ENCODE results near the gene SLC15A5. TPM values are rescaled to one million over a fixed set of nuclear protein-coding genes. Genes with fewer than 3 reads are reported as not detected.
A peak's percentile ranks its signal among the peaks of the same experiment; 100 is the strongest.

Gene SLC15A5
- polyA plus RNA-seq, 1 of the 3 experiments (the other 2 are of a cell fraction): not detected

DNA sequence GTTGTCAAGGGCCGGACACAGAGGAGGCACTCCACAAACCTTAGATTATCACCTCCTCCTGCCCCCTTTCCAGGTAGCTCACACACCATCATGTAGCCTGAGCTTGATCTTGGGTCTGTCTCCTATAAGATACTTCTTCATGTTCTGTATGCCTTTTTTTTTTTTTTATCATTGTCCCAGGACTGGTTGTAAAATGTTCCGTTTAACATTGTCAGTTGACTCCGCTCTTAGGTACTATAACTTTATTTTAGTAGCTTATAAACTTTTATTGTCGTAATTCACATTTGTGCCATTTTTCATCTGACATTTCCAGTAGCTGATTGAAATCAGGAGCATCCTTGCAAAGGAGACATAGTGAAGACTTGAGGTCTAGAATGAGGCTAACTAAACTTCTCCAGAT lies 79.9 kb downstream of the SLC15A5 start:
- 9% methylated on average over 4 of the region's 4 CpGs for WGBS (ENCODE audit: low lambda C conversion rate)
- Histone ChIP-seq H3K79me2 (ENCODE audit: insufficient read depth) (no peaks in the 10 kb centered on the region), H3K27me3 (ENCODE audit: insufficient read depth) (no peaks in the 10 kb centered on the region), H2AFZ (ENCODE audit: low read depth) (no peak overlapping the region), H3K4me2 (no peak overlapping the region), H3K9ac (no peak overlapping the region), H3K36me3 (replicated peaks in 1 of 2; ENCODE audit: control insufficient read depth in 1 of 2, insufficient read depth in 2 of 2, low read length in 1 of 2) (no peaks in the 10 kb centered on the region), H3K9me3 (no peaks in the 10 kb centered on the region), H3F3A (replicated peaks; ENCODE audit: insufficient read depth) (no peaks in the 10 kb centered on the region), H3K4me1 (ENCODE audit: control insufficient read depth in 1 of 2, insufficient read depth in 2 of 2, low read depth in 1 of 2, low read length in 1 of 2) (no peaks in the 10 kb centered on the region), H3K9me2 (0 out of 2 replicates have a peak, but pooled peaks cover 4% of the 10 kb centered on the region), H3K4me3 (ENCODE audit: low read depth in 2 of 2, low read length in 1 of 2) (no peak overlapping the region), H3K27ac (ENCODE audit: low read depth in 2 of 2, low read length in 1 of 2) (no peak overlapping the region), H4K20me1 (ENCODE audit: insufficient read depth) (no peaks in the 10 kb centered on the region)
- ChIA-PET CTCF (no interaction called here), POLR2A (no interaction called here)
- TF ChIP-seq EP300 (IDR thresholded peaks at IDR 0.05; ENCODE audit: borderline replicate concordance in 1 of 2, low read depth in 1 of 2, low read length in 1 of 2) (no peak), JUND (IDR thresholded peaks at IDR 0.05) (no peak), MXI1 (IDR thresholded peaks at IDR 0.05; ENCODE audit: low read depth, low read length) (no peak)
- no peak for DNase-seq

- CTCF ChIA-PET: no interaction called here
Observed at GRCh38 chr12:16189849-16190248, 87.6 kb downstream of the SLC15A5 start.

DNA sequence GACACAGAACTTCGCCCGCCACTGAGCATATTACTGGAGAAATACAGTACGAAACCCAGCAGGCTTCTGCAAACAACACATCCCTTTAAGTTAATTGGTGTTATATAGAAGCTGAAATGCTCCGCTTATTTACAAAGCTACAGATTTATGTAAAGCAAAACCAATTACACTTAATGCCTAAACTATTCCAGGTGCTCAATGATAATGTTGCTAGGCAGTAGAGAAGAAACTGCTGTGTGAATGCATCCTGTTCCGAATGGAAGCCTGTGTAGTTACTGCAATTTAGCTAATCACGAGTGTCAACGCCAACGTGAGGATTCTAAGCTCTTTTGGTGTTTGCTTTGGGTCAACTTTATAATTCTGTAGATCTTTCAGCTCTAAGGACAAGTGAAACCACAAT lies 89.8 kb downstream of the SLC15A5 start:
- CTCF ChIA-PET: interaction anchor here (1.2 kb wide), 1 partner anchor 22 kb away, joined by 3 read pairs; no protein-coding TSS in a partner anchor
- Histone ChIP-seq H3K4me2 (no peak overlapping the region), H3K79me2 (ENCODE audit: insufficient read depth) (no peaks in the 10 kb centered on the region), H3F3A (replicated peaks; ENCODE audit: insufficient read depth) (no peaks in the 10 kb centered on the region), H3K36me3 (replicated peaks in 1 of 2; ENCODE audit: control insufficient read depth in 1 of 2, insufficient read depth in 2 of 2, low read length in 1 of 2) (no peaks in the 10 kb centered on the region), H3K4me1 (ENCODE audit: control insufficient read depth in 1 of 2, insufficient read depth in 2 of 2, low read depth in 1 of 2, low read length in 1 of 2) (no peaks in the 10 kb centered on the region), H3K9ac (no peak overlapping the region), H4K20me1 (ENCODE audit: insufficient read depth) (no peaks in the 10 kb centered on the region), H3K9me3 (no peaks in the 10 kb centered on the region), H3K27ac (ENCODE audit: low read depth in 2 of 2, low read length in 1 of 2) (no peak overlapping the region), H3K9me2 (no peaks in the 10 kb centered on the region; the same call in 1 of the 2 replicates), H3K27me3 (ENCODE audit: insufficient read depth) (no peaks in the 10 kb centered on the region; the same call in 1 of the 2 replicates), H3K4me3 (ENCODE audit: low read depth in 2 of 2, low read length in 1 of 2) (no peak overlapping the region), H2AFZ (ENCODE audit: low read depth) (no peak overlapping the region)
- DNase-seq: no peak
- TF ChIP-seq RAD21 (IDR thresholded peaks at IDR 0.05; ENCODE audit: low read length) (no peak), EZH2phosphoT487 (IDR thresholded peaks at IDR 0.05; ENCODE audit: borderline replicate concordance, low read depth) (no peak), FOSL2 (IDR thresholded peaks at IDR 0.05; ENCODE audit: borderline replicate concordance, low read depth) (no peak)
- WGBS (ENCODE audit: low lambda C conversion rate): 11% methylated on average over 8 of the region's 8 CpGs
- POLR2A ChIA-PET: no interaction called here

More at GRCh38 chr12:16189849-16190248, 87.6 kb downstream of the SLC15A5 start:
- no peak overlapping the region for H3K4me3 ChIP-seq (ENCODE audit: low read depth in 2 of 2, low read length in 1 of 2)
- WGBS (ENCODE audit: low lambda C conversion rate): 3% methylated on average over 5 of the region's 5 CpGs
- no peaks in the 10 kb centered on the region for H3K4me1 ChIP-seq (ENCODE audit: control insufficient read depth in 1 of 2, insufficient read depth in 2 of 2, low read depth in 1 of 2, low read length in 1 of 2)
- no peaks in the 10 kb centered on the region; the same call in 1 of the 2 replicates for H3K27me3 ChIP-seq (ENCODE audit: insufficient read depth)
- H3K79me2 ChIP-seq (ENCODE audit: insufficient read depth): no peaks in the 10 kb centered on the region
- no peak overlapping the region for H3K9ac ChIP-seq
- no peaks in the 10 kb centered on the region for H3K9me3 ChIP-seq
- DNase-seq: no peak
- H3K9me2 ChIP-seq: no peaks in the 10 kb centered on the region; the same call in 1 of the 2 replicates
- no peaks in the 10 kb centered on the region for H3F3A ChIP-seq (replicated peaks; ENCODE audit: insufficient read depth)
- H3K36me3 ChIP-seq (replicated peaks in 1 of 2; ENCODE audit: control insufficient read depth in 1 of 2, insufficient read depth in 2 of 2, low read length in 1 of 2): no peaks in the 10 kb centered on the region
- TF ChIP-seq FOSL2 (IDR thresholded peaks at IDR 0.05; ENCODE audit: borderline replicate concordance, low read depth) (no peak), CTCF (IDR thresholded peaks at IDR 0.05) (peak; percentile 30), RAD21 (IDR thresholded peaks at IDR 0.05; ENCODE audit: low read length) (peak; percentile 34)
- no peak overlapping the region for H3K4me2 ChIP-seq
- H2AFZ ChIP-seq (ENCODE audit: low read depth): no peak overlapping the region
- no peaks in the 10 kb centered on the region for H4K20me1 ChIP-seq (ENCODE audit: insufficient read depth)
- H3K27ac ChIP-seq (ENCODE audit: low read depth in 2 of 2, low read length in 1 of 2): no peak overlapping the region
- POLR2A ChIA-PET: no interaction called here
